Pancreas (tissue), 10 donors: Measurements from ENCODE around the gene MYEF2. TPM values are rescaled to one million over a fixed set of nuclear protein-coding genes. Genes with fewer than 3 reads are reported as not detected.

Source experiments
- ATAC-seq, 4 donors: fragments of 200-7000 bp; cut with Tn5 transposase; one replicate each; pipeline versions ENCODE4 v1.8.0 to v1.9.1; 2020; ENCODE audit warnings: mild to moderate bottlenecking in 4 of 4, moderate library complexity in 4 of 4
- DNase-seq, 6 donors: peaks; one replicate each; pipeline ENCODE4 v3.0.0-alpha.2; 2020
- FAIRE-seq: peaks from 2 replicates; lab custom pipeline; 2012; peaks lifted over from hg19 to GRCh38; lab: Jason Lieb, UNC
- H3K27ac ChIP-seq, 4 donors: fragments of 200-600 bp; sonication (generic); 1 replicate in 3 of 4; 2 replicates in 1 of 4; pipeline versions ENCODE4 v1.5.0 to v1.8.0; 2020
- H3K27me3 ChIP-seq, 4 donors: fragments of 200-600 bp; one replicate each; pipeline ENCODE4 v1.8.0; 2021
- H3K36me3 ChIP-seq, 3 donors: fragments of 200-600 bp; sonication (generic) in 1 of 3; one replicate each; pipeline versions ENCODE4 v1.5.0 to v1.8.0; 2020 to 2021
- H3K4me1 ChIP-seq, 3 donors: fragments of 200-600 bp; one replicate each; pipeline ENCODE4 v1.8.0; 2021
- H3K4me3 ChIP-seq, 4 donors: fragments of 200-600 bp; sonication (generic) in 2 of 4; one replicate each; pipeline versions ENCODE4 v1.5.0 to v1.8.0; 2020 to 2021
- H3K9me3 ChIP-seq, 4 donors: fragments of 200-600 bp; one replicate each; pipeline ENCODE4 v1.8.0; 2021
- WGBS, 2 donors: extraction: QIAGEN DNeasy Blood & Tissue Kit; methylation state at CpG; one replicate each; pipeline ENCODE4 v1.1.7; 2013; 5-methylcytosine and 5-hydroxymethylcytosine counted together
- intact Hi-C, 3 donors: fragments of 100-400 bp; cut with DNase I; formaldehyde crosslinking; loops; one replicate each; pipeline versions ENCODE4 v1.11.1 to v1.14.2; 2022
- polyA plus RNA-seq, 2 donors: library from polyadenylated mRNA; stranded (reverse); fragments of 200-250 nt; gene quantifications; one replicate each; pipeline ENCODE4 v1.2.3, GENCODE V29; 2013
- total RNA-seq, 6 donors: library from RNA; stranded (reverse); fragmentation: NEBNext Ultra II Directional in 4 of 6; extraction: Animal tissue kit (Norgen Biotek cat#: 25700) in 4 of 6; gene quantifications; one replicate each; pipeline versions ENCODE4 v1.2.1 to v1.2.4, GENCODE V29; 2021 to 2023
- TF ChIP-seq, protein P1 (sequence below), 4 donors: fragments of 200-600 bp; sonication (generic) in 3 of 4; IDR thresholded peaks; one replicate each; pipeline versions ENCODE4 v1.5.0 to v1.8.0; 2021; ENCODE audit warnings: antibody characterized with exemption in 4 of 4
- donor health status: healthy with polysubstance abuse.
- donor health status: DM: no; HTN: no; CAD: no; lungs with moderate emphysema.
- donor health status: DM: no; HTN: no; CAD: no.
- donor health status: control.
- donor health status: control.
- donor health status: Bipolar disorder and iron deficiency.
- donor health status: DM: yes; HTN: yes; CAD: no.
- donor health status: DM: no; HTN: no; CAD: no.
- donor health status: DM: no; HTN: no; CAD: no.
- donor health status: DM: yes; HTN: yes; CAD: no.

The MYEF2 gene
- total and polyA plus RNA-seq, 8 donors = 10.5 to 28.0 (median 15.3) TPM

DNA sequence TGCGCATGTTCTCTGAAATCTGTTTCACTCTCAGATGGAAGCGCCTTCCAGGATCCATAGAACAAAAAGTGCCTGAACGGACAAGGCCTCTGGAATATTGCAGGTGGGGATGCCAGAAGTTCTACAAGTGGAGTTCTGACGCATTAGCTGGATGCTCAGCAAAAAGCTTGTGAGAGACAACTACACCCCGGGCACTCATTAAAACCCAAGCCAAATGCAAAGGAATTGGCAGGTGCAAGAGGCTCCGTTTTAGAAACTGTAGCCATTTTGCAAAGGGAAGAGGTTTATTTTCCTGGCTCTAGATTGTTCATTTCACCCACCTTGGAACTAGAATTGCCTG lies 92.5 kb downstream of the MYEF2 start:
- TF ChIP-seq, protein P1, sequence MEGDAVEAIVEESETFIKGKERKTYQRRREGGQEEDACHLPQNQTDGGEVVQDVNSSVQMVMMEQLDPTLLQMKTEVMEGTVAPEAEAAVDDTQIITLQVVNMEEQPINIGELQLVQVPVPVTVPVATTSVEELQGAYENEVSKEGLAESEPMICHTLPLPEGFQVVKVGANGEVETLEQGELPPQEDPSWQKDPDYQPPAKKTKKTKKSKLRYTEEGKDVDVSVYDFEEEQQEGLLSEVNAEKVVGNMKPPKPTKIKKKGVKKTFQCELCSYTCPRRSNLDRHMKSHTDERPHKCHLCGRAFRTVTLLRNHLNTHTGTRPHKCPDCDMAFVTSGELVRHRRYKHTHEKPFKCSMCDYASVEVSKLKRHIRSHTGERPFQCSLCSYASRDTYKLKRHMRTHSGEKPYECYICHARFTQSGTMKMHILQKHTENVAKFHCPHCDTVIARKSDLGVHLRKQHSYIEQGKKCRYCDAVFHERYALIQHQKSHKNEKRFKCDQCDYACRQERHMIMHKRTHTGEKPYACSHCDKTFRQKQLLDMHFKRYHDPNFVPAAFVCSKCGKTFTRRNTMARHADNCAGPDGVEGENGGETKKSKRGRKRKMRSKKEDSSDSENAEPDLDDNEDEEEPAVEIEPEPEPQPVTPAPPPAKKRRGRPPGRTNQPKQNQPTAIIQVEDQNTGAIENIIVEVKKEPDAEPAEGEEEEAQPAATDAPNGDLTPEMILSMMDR (IDR thresholded peaks at IDR 0.05) = no peak
- Histone ChIP-seq H3K9me3 (no peaks in the 10 kb centered on the region), H3K27ac (no peak overlapping the region), H3K4me3 (no peak overlapping the region), H3K36me3 (no peaks in the 10 kb centered on the region), H3K4me1 (no peaks in the 10 kb centered on the region), H3K27me3 (no peaks in the 10 kb centered on the region)
- no peak for FAIRE-seq
- ATAC-seq = no peak
- intact Hi-C loops = no loop called here
- 84 to 91% methylated on average over 6 of the region's 6 CpGs for WGBS, 2 donors
- no peak for DNase-seq

GRCh38 chr15:48084759-48085590 lies 93.1 kb downstream of the MYEF2 start:
- FAIRE-seq (no peak), DNase-seq (no peak), ATAC-seq (peak in 1 of 4 donors; percentile 43)
- WGBS, 2 donors = 58 to 59% methylated on average over 6 of the region's 6 CpGs
- no peaks in the 10 kb centered on the region for H3K27me3 ChIP-seq
- no peak overlapping the region for H3K27ac ChIP-seq
- TF ChIP-seq, protein P1 (IDR thresholded peaks at IDR 0.05) = no peak
- H3K9me3 ChIP-seq = no peaks in the 10 kb centered on the region
- H3K4me3 ChIP-seq = no peak overlapping the region
- no peaks in the 10 kb centered on the region for H3K4me1 ChIP-seq
- no peaks in the 10 kb centered on the region for H3K36me3 ChIP-seq
- intact Hi-C loops = no loop called here

Other genes with a start within 250 kb of the MYEF2 start
- gene SLC24A5, start 57.3 kb downstream of the MYEF2 start, total RNA-seq = not detected
- gene SLC24A5, start 57.3 kb downstream of the MYEF2 start, polyA plus RNA-seq = under 1 TPM in 1 of 2 donors, not detected in 1; 0.19 TPM
- under 1 TPM in 2 of 6 donors, not detected in 4; 0.06 to 0.09 TPM for gene CTXN2, start 13.4 kb upstream of the MYEF2 start, total RNA-seq
- gene CTXN2, start 13.4 kb upstream of the MYEF2 start, polyA plus RNA-seq = under 1 TPM; 0.15 to 0.73 TPM
- under 1 TPM in 2 of 6 donors, not detected in 4; 0.03 to 0.23 TPM for gene SLC12A1, start 28.0 kb upstream of the MYEF2 start, total RNA-seq
- under 1 TPM in 1 of 2 donors, not detected in 1; 0.05 TPM for gene SLC12A1, start 28.0 kb upstream of the MYEF2 start, polyA plus RNA-seq
- 10 to 100 TPM; 23.9 to 47.9 (median 29.8) TPM for gene DUT, start 153.1 kb upstream of the MYEF2 start, total RNA-seq
- 10 to 100 TPM; 37.8 to 78.8 TPM for gene DUT, start 153.1 kb upstream of the MYEF2 start, polyA plus RNA-seq